Sigmoid colon (tissue), 4 donors: ENCODE results near the gene SYNPO2.

ENCODE experiments used
- EP300 ChIP-seq, 4 donors: sonication (generic); formaldehyde crosslinking; IDR thresholded peaks; one replicate each; pipeline ENCODE4 v1.6.1; 2017; ENCODE audit warnings: antibody characterized with exemption in 4 of 4
- POLR2A ChIP-seq, 2 donors: fragments of 450-650 bp; IDR thresholded peaks; one replicate each; pipeline ENCODE4 v1.6.1; 2016; ENCODE audit warnings: antibody characterized with exemption in 2 of 2, mild to moderate bottlenecking in 2 of 2, moderate library complexity in 2 of 2
- TF ChIP-seq, protein P1 (sequence below), 4 experiments: fragments of 450-650 bp in 3 of 4; fragments of 200-600 bp in 1 of 4; IDR thresholded peaks; one replicate each; pipeline ENCODE4 v1.5.1; 2016 to 2019; ENCODE audit warnings: antibody characterized with exemption in 4 of 4, mild to moderate bottlenecking in 3 of 4, moderate library complexity in 2 of 4

- TF ChIP-seq, protein P1, sequence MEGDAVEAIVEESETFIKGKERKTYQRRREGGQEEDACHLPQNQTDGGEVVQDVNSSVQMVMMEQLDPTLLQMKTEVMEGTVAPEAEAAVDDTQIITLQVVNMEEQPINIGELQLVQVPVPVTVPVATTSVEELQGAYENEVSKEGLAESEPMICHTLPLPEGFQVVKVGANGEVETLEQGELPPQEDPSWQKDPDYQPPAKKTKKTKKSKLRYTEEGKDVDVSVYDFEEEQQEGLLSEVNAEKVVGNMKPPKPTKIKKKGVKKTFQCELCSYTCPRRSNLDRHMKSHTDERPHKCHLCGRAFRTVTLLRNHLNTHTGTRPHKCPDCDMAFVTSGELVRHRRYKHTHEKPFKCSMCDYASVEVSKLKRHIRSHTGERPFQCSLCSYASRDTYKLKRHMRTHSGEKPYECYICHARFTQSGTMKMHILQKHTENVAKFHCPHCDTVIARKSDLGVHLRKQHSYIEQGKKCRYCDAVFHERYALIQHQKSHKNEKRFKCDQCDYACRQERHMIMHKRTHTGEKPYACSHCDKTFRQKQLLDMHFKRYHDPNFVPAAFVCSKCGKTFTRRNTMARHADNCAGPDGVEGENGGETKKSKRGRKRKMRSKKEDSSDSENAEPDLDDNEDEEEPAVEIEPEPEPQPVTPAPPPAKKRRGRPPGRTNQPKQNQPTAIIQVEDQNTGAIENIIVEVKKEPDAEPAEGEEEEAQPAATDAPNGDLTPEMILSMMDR (IDR thresholded peaks at IDR 0.05) = no peak
- TF ChIP-seq POLR2A (IDR thresholded peaks at IDR 0.05) (no peak), EP300 (IDR thresholded peaks at IDR 0.05) (no peak)
Measured at GRCh38 chr4:118979712-118980111, 91.1 kb downstream of the SYNPO2 start.
